Measurements from ENCODE around the gene CLIC1. TPM values are rescaled to one million over a fixed set of nuclear protein-coding genes. Genes with fewer than 3 reads are reported as not detected.

CLIC1 gene
- total and polyA plus RNA-seq, 10 of the 15 experiments (the other 5 are each of a cell fraction or from before 2014, with no cell fraction given): 446 to 1,266 (median 636) TPM

GRCh38 chr6:31778999-31779885 lies 42.9 kb upstream of the CLIC1 start:
- H3K9me3 ChIP-seq (replicated peaks; ENCODE audit: control insufficient read depth, insufficient read depth, low read length): no peaks in the 10 kb centered on the region
- in situ Hi-C loops (cut with MboI): no loop called here
- H3K9ac ChIP-seq (ENCODE audit: control insufficient read depth, insufficient read depth, low read length): no peak overlapping the region
- no peaks in the 10 kb centered on the region for H3K79me2 ChIP-seq (ENCODE audit: control insufficient read depth, insufficient read depth, low read length)
- no peaks in the 10 kb centered on the region for H3K27me3 ChIP-seq (replicated peaks in 1 of 2; ENCODE audit: control insufficient read depth in 2 of 2, insufficient read depth in 2 of 2, low read length in 1 of 2)
- no peak overlapping the region for H3K4me2 ChIP-seq (ENCODE audit: control insufficient read depth, insufficient read depth)
- H3K36me3 ChIP-seq (ENCODE audit: control insufficient read depth in 2 of 2, insufficient read depth in 2 of 2, low read length in 1 of 2): peaks cover 0 to 39% of the 10 kb centered on the region in 2 experiments; a peak in 3 of 4 replicates
- no peak for ATAC-seq
- SMC1A ChIA-PET (ENCODE audit: uncharacterized antibody, unreplicated experiment): interaction anchor here (1.1 to 1.4 kb wide), 2 partner anchors 26 to 42 kb away, joined by 4 read pairs; no protein-coding TSS in a partner anchor
- no peak overlapping the region for H3K4me3 ChIP-seq
- intact Hi-C loops (cut with micrococcal nuclease; ENCODE audit: unreplicated experiment): loop anchor here (10.0 kb wide), 1 partner anchor 46 kb away; the partner anchor contains the start of gene HSPA1B
- no peaks in the 10 kb centered on the region for H4K20me1 ChIP-seq (ENCODE audit: control insufficient read depth, insufficient read depth)
- TF ChIP-seq, protein P1, sequence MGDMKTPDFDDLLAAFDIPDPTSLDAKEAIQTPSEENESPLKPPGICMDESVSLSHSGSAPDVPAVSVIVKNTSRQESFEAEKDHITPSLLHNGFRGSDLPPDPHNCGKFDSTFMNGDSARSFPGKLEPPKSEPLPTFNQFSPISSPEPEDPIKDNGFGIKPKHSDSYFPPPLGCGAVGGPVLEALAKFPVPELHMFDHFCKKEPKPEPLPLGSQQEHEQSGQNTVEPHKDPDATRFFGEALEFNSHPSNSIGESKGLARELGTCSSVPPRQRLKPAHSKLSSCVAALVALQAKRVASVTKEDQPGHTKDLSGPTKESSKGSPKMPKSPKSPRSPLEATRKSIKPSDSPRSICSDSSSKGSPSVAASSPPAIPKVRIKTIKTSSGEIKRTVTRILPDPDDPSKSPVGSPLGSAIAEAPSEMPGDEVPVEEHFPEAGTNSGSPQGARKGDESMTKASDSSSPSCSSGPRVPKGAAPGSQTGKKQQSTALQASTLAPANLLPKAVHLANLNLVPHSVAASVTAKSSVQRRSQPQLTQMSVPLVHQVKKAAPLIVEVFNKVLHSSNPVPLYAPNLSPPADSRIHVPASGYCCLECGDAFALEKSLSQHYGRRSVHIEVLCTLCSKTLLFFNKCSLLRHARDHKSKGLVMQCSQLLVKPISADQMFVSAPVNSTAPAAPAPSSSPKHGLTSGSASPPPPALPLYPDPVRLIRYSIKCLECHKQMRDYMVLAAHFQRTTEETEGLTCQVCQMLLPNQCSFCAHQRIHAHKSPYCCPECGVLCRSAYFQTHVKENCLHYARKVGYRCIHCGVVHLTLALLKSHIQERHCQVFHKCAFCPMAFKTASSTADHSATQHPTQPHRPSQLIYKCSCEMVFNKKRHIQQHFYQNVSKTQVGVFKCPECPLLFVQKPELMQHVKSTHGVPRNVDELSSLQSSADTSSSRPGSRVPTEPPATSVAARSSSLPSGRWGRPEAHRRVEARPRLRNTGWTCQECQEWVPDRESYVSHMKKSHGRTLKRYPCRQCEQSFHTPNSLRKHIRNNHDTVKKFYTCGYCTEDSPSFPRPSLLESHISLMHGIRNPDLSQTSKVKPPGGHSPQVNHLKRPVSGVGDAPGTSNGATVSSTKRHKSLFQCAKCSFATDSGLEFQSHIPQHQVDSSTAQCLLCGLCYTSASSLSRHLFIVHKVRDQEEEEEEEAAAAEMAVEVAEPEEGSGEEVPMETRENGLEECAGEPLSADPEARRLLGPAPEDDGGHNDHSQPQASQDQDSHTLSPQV (IDR thresholded peaks at IDR 0.05): no peak
- peak; percentile 41; the same call in 1 of the 2 replicates for TF ChIP-seq POLR2A (IDR thresholded peaks at IDR 0.05; ENCODE audit: low read depth, low read length)
- no peak for DNase-seq (ENCODE audit: low read depth, low spot score)
- H3K27ac ChIP-seq (ENCODE audit: control insufficient read depth, insufficient read depth): no peak overlapping the region
- H3K4me1 ChIP-seq (ENCODE audit: control insufficient read depth, insufficient read depth, low read length): peaks cover 18% of the 10 kb centered on the region
- POLR2A ChIA-PET: interaction anchor here (0.5 to 3.2 kb wide), 3 partner anchors 35 to 51 kb away, joined by 4 to 12 read pairs (median 4); partner anchors contain the start of genes HSPA1A and HSPA1L
- no peak for FAIRE-seq
- CTCF ChIA-PET: interaction anchor here (0.7 to 4.1 kb wide), 4 partner anchors 11 to 44 kb away, joined by 3 to 12 read pairs (median 6); partner anchors contain the start of gene VARS1
- RAD21 ChIA-PET (ENCODE audit: unreplicated experiment): interaction anchor here (0.6 to 1.3 kb wide), 2 partner anchors 83 to 131 kb away, joined by 3 to 4 read pairs; partner anchors contain the start of gene NEU1
- no TSS peak for BruUV-seq (replicated peaks)
- WGBS (ENCODE audit: insufficient coverage, insufficient replicate concordance, low lambda C conversion rate, missing lambda C conversion rate): 96% methylated on average over 35 of the region's 43 CpGs
- no peak overlapping the region for H2AFZ ChIP-seq (ENCODE audit: control insufficient read depth, low read depth, low read length)

Measured in GM12878 (cell line).